H1 (cell line): ENCODE measurements around the gene TRPV6. TPM values are rescaled to one million over a fixed set of nuclear protein-coding genes. Genes with fewer than 3 reads are reported as not detected.

Experiments used
- EZH2 ChIP-seq: fragments of 200-600 bp; sonication (generic); IDR thresholded peaks from 2 replicates; pipeline ENCODE4 v1.7.1; 2012; ENCODE audit warnings: low read depth, mild to moderate bottlenecking, moderate library complexity, low read length, inconsistent platforms; ENCODE audit not compliant: severe bottlenecking
- HDAC6 ChIP-seq: IDR thresholded peaks from one replicate; pipeline ENCODE4 v1.7.1; 2012; ENCODE audit warnings: low read depth, mild to moderate bottlenecking, inconsistent platforms, low read length, moderate library complexity
- KDM1A ChIP-seq: fragments of 200-600, 300-600 bp; sonication (generic); IDR thresholded peaks from 2 replicates; pipeline ENCODE4 v1.7.1; 2016; ENCODE audit warnings: mild to moderate bottlenecking, low read length, borderline replicate concordance
- POLR2A ChIP-seq, 2 experiments: IDR thresholded peaks; 1 replicate in 1 of 2; 2 replicates in 1 of 2; pipeline ENCODE4 v1.6.1; 2011; ENCODE audit warnings: low read depth in 2 of 2, low read length in 2 of 2, mild to moderate bottlenecking in 2 of 2; ENCODE audit errors: control extremely low read depth in 1 of 2
- SP1 ChIP-seq: IDR thresholded peaks from 2 replicates; pipeline ENCODE4 v1.6.1; 2011; ENCODE audit warnings: low read depth, low read length
- polyA plus RNA-seq, 7 experiments: library from polyadenylated mRNA; depleted of rRNA in 3 of 7; stranded (reverse) in 5 of 7; unstranded in 2 of 7; fragments of >200 nt in 5 of 7; fragments of 200-250 nt in 2 of 7; gene quantifications; 1 replicate in 5 of 7; 2 replicates in 1 of 7; 4 replicates in 1 of 7; pipeline versions ENCODE4 v1.2.1 to v1.2.3, GENCODE V29; 2011 to 2013; ENCODE audit warnings: missing spikeins in 2 of 7, mixed read lengths in 2 of 7
- total RNA-seq: library from RNA; stranded (reverse); fragmentation: NEBNext Ultra II Directional; extraction: Animal tissue kit (Norgen Biotek cat#: 25700); gene quantifications from 2 replicates; pipeline ENCODE4 v1.2.1, GENCODE V29; 2021

The TRPV6 gene
- total and polyA plus RNA-seq, 2 of the 8 experiments (the other 6 are each of a cell fraction or from before 2014, with no cell fraction given), result 0.52 to 1.1 TPM

DNA sequence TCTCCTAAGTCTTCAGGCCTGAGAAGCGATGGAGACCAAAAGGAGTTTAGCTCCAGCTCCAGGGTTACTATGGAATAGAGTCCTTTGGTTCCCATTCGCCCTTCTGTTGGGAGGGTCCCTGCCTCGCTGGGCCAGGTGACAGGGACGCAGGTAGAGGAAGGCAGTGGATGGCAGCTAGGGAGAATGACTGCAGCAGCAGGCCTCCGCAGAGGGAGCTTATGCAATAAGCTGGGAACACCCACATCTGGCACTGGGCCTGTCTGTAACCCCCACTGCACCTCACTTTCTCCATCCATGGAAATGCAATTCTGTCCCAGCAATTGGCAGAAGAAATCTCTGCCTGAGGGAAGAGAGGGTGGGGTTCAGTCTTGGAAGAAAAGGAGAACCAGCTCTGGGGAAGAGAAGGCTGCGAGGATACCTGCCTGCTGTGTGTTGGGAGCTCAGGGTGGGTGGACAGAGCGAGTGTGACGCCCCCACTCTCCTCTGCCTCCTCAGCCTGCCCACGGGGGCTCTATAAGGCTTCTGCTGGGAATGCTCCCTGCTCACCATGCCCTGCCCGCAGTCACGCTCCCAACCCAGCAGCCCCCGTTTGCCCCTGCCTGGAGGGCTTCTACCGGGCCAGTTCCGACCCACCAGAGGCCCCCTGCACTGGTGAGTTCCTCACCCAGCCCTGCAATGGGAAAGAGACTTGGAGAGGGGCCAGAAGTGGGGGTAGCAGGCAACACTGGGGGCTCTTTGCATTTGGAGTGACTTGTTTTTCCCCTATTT lies 20.4 kb downstream of the TRPV6 start (continued):
- TF ChIP-seq EZH2, result no peak
- no peak for TF ChIP-seq KDM1A
- no peak for TF ChIP-seq POLR2A (IDR thresholded peaks at IDR 0.05; ENCODE audit: control extremely low read depth in 1 of 2, low read depth in 2 of 2, low read length in 2 of 2)
- TF ChIP-seq HDAC6, result no peak
- no peak for TF ChIP-seq SP1
